ENCODE measurements around the gene RBMS3. TPM values are rescaled to one million over a fixed set of nuclear protein-coding genes. Genes with fewer than 3 reads are reported as not detected.
"Not testable (repeated sequence)": the region's sequence is repeated elsewhere in the genome, so short reads cannot be mapped to it uniquely, and the experiment has no call there.

Gene RBMS3
- total RNA-seq, 1 donor from 2014 or later = 33.0 TPM

- Mint-ChIP-seq H3K4me1 (ENCODE audit: low read depth, unreplicated experiment) (peaks cover 4% of the 10 kb centered on the region), H3K27me3 (ENCODE audit: low read depth, unreplicated experiment) (no peaks in the 10 kb centered on the region), H3K27ac (ENCODE audit: unreplicated experiment) (no peak overlapping the region), H3K9me3 (ENCODE audit: unreplicated experiment) (peaks cover 5% of the 10 kb centered on the region), H3K4me3 (ENCODE audit: unreplicated experiment) (no peak overlapping the region), H3K36me3 (ENCODE audit: low read depth, unreplicated experiment) (no peaks in the 10 kb centered on the region)
- Histone ChIP-seq H3K27me3 (ENCODE audit: insufficient read depth, low read length) (no peaks in the 10 kb centered on the region), H3K27ac (ENCODE audit: low read depth, low read length) (no peak overlapping the region), H3K9ac (ENCODE audit: low read length) (no peak overlapping the region), H4K20me1 (ENCODE audit: insufficient read depth, low read length) (no peaks in the 10 kb centered on the region), H2AFZ (ENCODE audit: low read depth, low read length) (no peak overlapping the region), H3K4me3 (ENCODE audit: insufficient read depth, low read depth, low read length) (no peak overlapping the region), H3K36me3 (ENCODE audit: insufficient read depth, low read length) (no peaks in the 10 kb centered on the region), H3K4me2 (ENCODE audit: low read length) (no peak overlapping the region), H3K4me1 (ENCODE audit: insufficient read depth, low read length) (no peaks in the 10 kb centered on the region), H3K9me3 (ENCODE audit: insufficient read depth, low read depth, low read length) (no peaks in the 10 kb centered on the region), H3K79me2 (ENCODE audit: insufficient read depth, low read length) (no peaks in the 10 kb centered on the region)
- TF ChIP-seq CTCF (IDR thresholded peaks at IDR 0.05; ENCODE audit: insufficient read depth, low read depth, low read length) (no peak), EZH2 (IDR thresholded peaks at IDR 0.05; ENCODE audit: insufficient read depth, low read length) (no peak)
- no peak for DNase-seq (ENCODE audit: low read depth)
- FAIRE-seq = no peak
Measured at GRCh38 chr3:30040126-30040525, 759.3 kb downstream of the RBMS3 start.

- not testable (repeated sequence) for H3K9me3 Mint-ChIP-seq (ENCODE audit: unreplicated experiment); H3K36me3 Mint-ChIP-seq (ENCODE audit: low read depth, unreplicated experiment); H3K4me1 ChIP-seq (ENCODE audit: insufficient read depth, low read length); FAIRE-seq; H3K4me3 Mint-ChIP-seq (ENCODE audit: unreplicated experiment); H4K20me1 ChIP-seq (ENCODE audit: insufficient read depth, low read length); H3K9ac ChIP-seq (ENCODE audit: low read length); H3K4me1 Mint-ChIP-seq (ENCODE audit: low read depth, unreplicated experiment); H3K27me3 Mint-ChIP-seq (ENCODE audit: low read depth, unreplicated experiment); H3K27ac ChIP-seq (ENCODE audit: low read depth, low read length); H3K36me3 ChIP-seq (ENCODE audit: insufficient read depth, low read length); DNase-seq (ENCODE audit: low read depth); H3K27me3 ChIP-seq (ENCODE audit: insufficient read depth, low read length); H3K4me3 ChIP-seq (ENCODE audit: insufficient read depth, low read depth, low read length); H3K27ac Mint-ChIP-seq (ENCODE audit: unreplicated experiment); H3K9me3 ChIP-seq (ENCODE audit: insufficient read depth, low read depth, low read length); H2AFZ ChIP-seq (ENCODE audit: low read depth, low read length); H3K4me2 ChIP-seq (ENCODE audit: low read length); H3K79me2 ChIP-seq (ENCODE audit: insufficient read depth, low read length)
Measured at GRCh38 chr3:30041481-30041880, 760.6 kb downstream of the RBMS3 start.

- FAIRE-seq (peak; percentile 97), DNase-seq (ENCODE audit: low read depth) (peak; percentile 52)
- Mint-ChIP-seq H3K36me3 (ENCODE audit: low read depth, unreplicated experiment) (no peaks in the 10 kb centered on the region), H3K4me1 (ENCODE audit: low read depth, unreplicated experiment) (peaks cover 4% of the 10 kb centered on the region), H3K27me3 (ENCODE audit: low read depth, unreplicated experiment) (no peaks in the 10 kb centered on the region), H3K27ac (ENCODE audit: unreplicated experiment) (no peak overlapping the region), H3K4me3 (ENCODE audit: unreplicated experiment) (no peak overlapping the region), H3K9me3 (ENCODE audit: unreplicated experiment) (peaks cover 5% of the 10 kb centered on the region)
- Histone ChIP-seq H3K9ac (ENCODE audit: low read length) (no peak overlapping the region), H4K20me1 (ENCODE audit: insufficient read depth, low read length) (no peaks in the 10 kb centered on the region), H3K4me3 (ENCODE audit: insufficient read depth, low read depth, low read length) (no peak overlapping the region), H3K4me1 (ENCODE audit: insufficient read depth, low read length) (no peaks in the 10 kb centered on the region), H2AFZ (ENCODE audit: low read depth, low read length) (no peak overlapping the region), H3K9me3 (ENCODE audit: insufficient read depth, low read depth, low read length) (no peaks in the 10 kb centered on the region), H3K27ac (ENCODE audit: low read depth, low read length) (no peak overlapping the region), H3K79me2 (ENCODE audit: insufficient read depth, low read length) (no peaks in the 10 kb centered on the region), H3K4me2 (ENCODE audit: low read length) (no peak overlapping the region), H3K36me3 (ENCODE audit: insufficient read depth, low read length) (no peaks in the 10 kb centered on the region), H3K27me3 (ENCODE audit: insufficient read depth, low read length) (no peaks in the 10 kb centered on the region)
- TF ChIP-seq CTCF (IDR thresholded peaks at IDR 0.05; ENCODE audit: insufficient read depth, low read depth, low read length) (peak; percentile 76), EZH2 (IDR thresholded peaks at IDR 0.05; ENCODE audit: insufficient read depth, low read length) (no peak)
Measured at GRCh38 chr3:30042274-30042859, 761.5 kb downstream of the RBMS3 start.
